ENCODE data around the gene ARHGEF40.

The ARHGEF40 gene

GRCh38 chr14:21136024-21136423 lies 65.9 kb downstream of the ARHGEF40 start:
- DNase-seq, result peak in 1 of 3 experiments; percentile 40
